GM20431 (cell line): ENCODE measurements around the gene TMEM255A.
"Not testable (repeated sequence)": the region's sequence is repeated elsewhere in the genome, so short reads cannot be mapped to it uniquely, and the experiment has no call there.

Experiments used
- in situ Hi-C: fragments of 300-500 bp; cut with MseI, MboI; formaldehyde crosslinking; loops from one replicate; pipeline ENCODE4 v1.15.0; 2020; ENCODE audit warnings: low sequenced_read_pairs; ENCODE audit not compliant: unreplicated experiment

Gene TMEM255A

DNA sequence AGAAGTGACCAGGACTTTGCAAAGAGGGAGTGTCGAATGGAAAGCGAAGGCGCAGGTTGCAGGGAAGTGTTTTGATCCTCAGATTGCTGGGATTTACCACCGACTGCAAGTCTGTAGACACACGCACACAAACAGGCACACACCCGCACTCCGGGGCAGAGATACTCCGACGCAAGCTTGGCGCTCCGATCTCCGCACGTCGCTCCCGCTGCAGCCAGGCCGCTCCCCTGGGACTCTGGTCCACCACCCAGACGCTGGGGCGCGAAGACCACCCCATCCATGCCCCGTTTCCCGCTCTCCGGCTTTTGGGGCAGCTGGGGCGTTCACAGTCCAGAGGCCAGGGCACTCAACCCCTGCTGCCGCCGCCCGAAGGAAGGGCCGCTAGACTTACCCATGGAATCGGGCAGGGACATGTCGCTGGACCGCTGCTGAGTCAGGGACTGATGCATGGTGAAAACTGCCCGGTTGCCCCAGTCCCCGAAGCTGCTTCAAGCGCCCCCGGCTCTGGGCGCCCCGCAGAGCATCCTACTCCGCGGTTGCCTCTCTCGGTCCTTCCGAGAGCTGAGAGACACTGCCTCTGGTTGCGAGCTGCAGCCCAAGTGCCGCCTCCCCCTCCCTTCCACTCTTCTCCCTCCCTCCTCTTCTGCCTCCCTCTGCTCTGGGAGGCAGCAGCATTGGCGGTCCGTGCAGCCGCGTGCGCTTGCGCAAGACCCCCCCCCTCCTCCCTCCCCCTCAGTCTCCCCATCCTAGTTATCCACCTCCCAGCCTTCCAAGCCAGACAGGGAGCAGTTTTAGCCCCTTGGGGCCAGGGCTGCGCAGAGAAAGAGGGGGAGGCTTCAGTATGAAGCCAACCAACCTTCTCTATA, at the start of gene TMEM255A:
Gene TMEM255A (minus strand): TSS at position 601 of the 866 bp plus-strand sequence. CDS start 152 bp downstream, at position 449.
- in situ Hi-C loops, result no loop called here

DNA sequence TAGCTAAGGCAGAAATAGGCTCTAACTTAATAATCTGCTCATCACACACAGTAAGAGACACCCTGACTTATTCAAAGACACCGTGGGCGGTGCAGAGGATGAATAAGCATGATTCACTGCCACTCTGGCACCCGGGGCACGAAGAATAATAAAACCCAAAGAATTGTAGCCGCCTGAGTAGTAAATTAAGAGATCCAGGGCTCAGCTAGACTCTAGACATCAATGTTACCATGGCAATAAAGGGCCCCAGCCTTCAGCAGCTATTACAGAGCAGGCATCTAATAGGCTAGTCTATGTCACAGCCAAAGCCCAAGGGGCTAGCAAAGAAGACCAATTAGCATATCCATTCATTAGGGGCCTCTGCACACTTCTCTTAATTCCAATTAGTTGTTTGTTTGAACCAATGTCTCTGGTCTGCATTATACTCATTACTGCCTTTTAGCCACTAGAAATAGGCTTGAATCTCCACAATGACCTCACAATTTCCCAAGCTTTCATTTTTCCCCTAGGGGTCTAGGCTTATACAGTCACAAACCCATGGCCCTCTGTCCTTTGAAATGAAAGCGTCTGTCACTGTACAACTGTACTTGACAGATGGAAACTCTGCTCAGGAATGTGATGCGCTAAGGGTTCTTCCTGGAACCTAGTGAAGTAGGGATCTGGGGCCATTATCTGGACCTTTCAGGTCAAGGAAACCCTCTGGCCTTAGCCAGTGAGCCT, 47.6 kb upstream of the TMEM255A start:
- in situ Hi-C loops, result no loop called here

DNA sequence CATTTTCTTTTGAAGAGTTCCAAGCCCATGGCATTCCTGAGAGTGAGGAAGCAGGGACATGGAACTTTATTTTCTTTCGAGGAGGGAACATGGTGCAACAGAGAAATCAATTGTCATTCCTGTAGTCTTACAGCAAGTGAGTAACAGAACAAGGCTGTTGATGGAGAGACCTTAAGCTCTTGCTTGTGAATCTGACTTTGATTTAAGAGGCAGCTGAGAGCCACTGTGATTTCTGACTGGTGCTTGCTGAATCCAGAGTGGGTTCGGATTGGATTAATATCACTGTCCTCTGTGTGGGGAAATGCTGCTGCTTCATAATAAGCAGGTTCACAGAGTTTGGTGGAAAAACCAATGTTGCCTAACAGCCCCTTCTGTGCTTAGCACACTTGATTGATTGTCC, 45.9 kb upstream of the TMEM255A start:
- in situ Hi-C loops, result no loop called here

DNA sequence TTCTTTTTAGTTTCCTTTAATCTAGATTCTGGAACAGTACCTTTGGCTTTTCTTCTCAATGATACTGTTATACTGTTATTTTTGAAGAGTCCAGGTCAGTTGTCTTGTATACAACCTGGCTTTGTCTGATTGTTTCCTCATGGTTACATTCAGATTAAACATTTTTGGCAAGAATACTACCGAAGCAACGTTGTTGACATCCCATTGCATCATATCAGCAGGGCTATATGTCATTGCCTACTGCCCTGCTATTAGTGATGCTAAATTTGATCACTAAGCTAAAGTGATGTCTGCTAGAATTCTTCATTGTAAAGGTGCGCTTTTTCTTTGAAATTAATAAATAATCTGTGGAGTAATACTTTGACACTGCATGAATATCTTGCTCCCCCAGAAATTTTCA, 44.8 kb upstream of the TMEM255A start:
- in situ Hi-C loops, result no loop called here

DNA sequence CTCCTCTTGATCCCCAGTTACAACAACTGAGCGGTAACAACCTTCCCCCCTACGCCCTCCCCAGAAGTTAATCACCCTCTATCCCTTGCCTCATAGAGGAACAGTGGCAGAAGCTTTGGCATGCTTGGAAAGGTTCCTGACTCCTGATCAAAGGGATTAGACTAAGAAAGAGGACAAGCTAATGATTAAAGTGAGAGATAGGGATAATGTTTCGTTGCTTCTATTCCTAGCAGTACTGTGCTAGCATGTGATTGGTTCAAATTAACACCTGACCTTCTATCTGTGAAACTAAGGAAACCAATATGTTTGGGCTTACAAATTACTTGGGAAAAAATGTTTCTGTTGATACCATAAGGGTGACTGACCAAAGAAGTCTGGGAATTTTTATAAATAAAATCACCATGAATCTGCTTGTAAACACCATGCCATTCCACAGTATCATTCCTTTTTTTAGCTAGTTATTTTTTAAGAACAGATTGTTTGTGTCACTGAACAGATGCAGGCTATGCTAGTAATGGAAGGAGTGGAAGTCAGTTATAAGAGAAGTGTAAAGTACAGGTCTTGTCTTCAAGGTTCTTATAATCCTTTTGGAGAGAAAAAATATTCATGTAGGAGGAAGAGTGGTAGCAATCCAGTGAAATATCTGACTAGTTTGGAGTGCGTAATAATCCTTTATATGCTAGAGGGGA, 39.3 kb upstream of the TMEM255A start:
- in situ Hi-C loops, result no loop called here

DNA sequence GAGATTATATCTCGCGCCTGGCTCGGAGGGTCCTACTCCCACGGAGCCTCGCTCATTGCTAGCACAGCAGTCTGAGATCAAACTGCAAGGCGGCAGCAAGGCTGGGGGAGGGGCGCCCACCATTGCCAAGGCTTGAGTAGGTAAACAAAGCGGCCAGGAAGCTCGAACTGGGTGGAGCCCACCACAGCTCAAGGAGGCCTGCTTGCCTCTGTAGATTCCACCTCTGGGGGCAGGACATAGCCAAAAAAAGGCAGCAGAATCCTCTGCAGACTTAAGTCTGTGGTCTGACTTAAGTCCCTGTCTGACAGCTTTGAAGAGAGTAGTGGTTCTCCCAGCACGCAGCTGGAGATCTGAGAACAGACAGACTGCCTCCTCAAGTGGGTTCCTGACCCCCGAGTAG, 33.3 kb upstream of the TMEM255A start:
- in situ Hi-C loops, result not testable (repeated sequence)

DNA sequence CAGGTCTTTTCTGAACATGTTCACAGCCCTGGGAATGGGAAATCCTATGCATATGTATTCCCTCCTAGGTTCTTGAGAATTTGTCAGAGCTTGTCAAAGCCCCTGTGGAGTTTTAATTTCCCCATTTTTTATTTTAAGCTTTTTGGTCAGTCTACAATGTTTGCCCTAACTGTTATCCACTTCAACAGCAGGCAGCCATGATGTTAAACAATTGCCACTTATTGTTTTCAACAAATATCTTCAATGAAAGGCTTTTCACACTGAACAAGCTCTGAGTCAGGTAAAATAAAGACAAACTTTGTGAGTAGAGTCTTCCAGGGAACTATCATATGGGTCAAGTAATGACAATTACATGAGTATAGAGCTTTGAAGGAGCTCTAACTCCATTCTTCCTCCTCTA, 25.6 kb upstream of the TMEM255A start:
- in situ Hi-C loops, result no loop called here

DNA sequence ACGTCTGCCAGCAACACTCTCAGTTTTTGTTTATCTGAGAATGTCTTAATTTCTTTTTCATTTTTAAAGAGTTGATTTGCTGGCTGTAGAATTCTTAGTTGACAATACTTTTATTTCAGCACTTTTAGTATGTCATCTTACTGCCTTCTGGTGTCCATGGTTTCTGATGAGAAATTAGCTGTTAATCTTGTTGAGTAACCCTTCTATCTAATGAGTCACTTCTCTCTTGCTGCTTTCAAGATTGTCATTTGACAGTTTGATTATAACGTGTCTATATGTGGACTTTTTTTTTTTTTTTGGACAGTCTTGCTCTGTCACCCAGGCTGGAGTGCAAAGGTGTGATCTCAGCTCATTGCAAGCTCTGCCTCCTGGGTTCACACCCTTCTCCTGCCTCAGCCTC, 24.0 kb upstream of the TMEM255A start:
- in situ Hi-C loops, result no loop called here

DNA sequence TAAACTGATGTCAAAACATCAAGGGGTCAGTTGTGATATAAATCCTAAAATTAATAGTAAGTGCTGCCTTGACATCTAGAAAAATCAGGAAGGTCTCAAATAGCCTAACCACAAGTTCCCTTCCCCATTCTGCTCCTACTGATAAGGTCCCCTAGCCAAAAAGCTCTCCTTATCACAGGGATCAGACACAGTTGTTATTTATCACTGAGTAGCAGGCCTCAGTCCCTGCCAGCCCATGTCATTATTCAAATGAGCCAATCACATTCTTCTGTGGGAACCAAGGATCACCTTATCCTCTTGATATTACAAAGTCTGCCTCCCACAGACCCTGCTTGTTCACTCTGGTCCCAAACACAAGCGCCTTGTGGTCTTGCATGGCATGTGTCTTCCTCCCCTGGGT, 23.3 kb upstream of the TMEM255A start:
- in situ Hi-C loops, result no loop called here

DNA sequence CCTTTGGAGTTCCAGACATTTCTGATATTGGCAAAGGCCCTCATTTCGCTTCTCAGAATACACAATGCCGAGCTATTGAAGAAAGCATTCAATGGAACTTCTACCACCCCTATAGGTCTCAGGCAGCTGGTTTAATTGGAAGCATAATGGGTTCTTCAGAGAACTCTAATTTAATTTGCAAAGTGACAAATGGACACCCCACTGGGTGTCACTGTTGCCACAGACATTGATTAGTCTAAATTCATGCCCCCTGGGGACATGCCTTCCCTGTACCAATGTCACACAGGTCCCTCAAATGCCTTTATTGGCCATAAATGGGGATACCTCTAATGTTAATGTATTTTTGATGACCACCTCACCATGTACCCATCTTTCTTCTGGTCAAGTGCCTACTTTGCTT, 22.9 kb upstream of the TMEM255A start:
- in situ Hi-C loops, result no loop called here

DNA sequence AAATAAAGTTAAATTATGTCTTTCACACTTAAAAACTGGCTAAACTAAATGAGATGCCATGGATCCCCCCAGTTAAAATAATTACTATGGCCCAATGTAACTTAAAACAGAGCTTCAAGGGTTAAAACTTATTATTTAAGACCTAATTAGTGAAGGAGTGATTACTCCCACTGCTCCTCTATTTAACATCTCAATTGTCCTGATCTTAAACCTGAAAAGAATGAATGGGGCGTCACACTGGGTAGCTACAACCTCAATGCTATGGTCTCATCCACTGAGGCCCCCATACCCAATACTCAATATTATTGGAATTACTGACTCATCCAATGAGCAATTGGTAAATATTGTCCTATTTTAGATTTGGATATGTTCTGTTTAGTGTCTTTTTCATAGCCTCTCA, 21.1 kb upstream of the TMEM255A start:
- in situ Hi-C loops, result no loop called here

DNA sequence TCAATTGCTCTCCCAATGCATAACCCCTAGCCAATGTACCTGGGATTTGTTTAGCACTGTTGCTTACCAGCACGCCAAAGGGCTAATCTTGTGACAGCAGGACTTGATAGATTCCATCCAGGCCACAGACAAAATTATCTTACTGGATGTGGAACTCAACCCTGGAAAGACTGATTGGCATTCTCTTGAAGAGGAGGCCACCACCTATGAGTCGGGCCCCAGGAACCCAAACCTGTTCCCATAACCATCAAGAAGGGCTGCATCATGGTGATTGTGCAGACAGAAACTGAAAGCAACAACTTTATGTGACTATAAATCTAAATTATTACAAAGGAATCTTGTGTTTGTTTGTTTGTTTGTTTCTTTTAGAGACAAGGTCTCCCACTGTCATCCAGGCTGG, 19.9 kb upstream of the TMEM255A start:
- in situ Hi-C loops, result no loop called here

DNA sequence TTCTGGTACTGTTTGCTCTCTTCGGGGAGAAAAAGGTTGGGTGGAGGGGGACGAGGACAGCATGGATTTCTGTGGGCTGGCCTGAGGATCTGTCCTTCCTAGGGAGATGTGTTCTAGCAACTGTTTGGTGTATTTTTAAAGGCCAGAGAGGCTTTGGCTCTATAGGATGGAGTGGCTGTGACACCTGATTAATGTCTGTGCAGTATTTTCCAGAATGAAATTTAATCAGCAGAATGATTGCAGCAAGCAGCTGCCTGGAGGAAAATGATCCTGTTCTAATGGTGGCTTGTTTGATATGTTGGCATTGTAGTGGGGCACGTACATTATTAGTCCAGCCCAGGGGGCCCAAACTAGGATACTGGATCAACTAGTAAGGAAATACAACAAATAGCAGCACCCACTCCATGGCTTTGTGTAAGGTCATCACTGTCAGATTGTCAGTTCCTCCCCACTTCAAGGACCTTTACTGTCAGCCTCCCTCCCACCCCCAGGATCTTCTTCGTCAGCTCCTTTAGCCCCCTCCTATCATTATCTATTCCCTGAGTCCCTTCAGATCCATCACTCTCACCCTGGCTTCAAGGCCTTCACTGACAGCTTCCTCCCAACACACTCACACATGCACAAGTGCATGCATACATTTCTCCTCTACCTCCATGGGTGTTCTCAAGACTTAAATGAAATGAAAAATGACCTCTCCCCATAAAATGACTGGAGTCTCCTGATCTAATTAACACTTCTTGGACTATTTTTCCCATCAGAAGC, 10.4 kb upstream of the TMEM255A start:
- in situ Hi-C loops, result no loop called here

DNA sequence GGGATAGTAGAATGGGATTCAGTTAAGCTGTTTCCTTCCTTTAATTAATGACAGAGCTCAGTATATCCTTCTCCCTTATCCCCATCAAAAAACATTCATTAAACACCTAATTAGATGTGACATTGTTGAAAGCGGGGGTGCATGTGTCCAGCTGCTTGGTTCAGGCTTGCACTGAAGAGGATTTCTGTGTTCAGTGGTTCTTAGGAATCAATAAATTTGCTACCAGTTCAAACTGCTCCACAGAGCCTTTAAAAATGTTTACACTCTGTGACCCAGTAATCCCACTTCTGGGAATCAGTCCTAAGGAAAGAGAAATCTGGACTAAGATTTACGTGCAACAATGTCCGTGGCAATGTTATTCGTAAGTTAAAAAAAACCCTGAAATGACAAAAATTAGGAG, 7.2 kb upstream of the TMEM255A start:
- in situ Hi-C loops, result no loop called here

DNA sequence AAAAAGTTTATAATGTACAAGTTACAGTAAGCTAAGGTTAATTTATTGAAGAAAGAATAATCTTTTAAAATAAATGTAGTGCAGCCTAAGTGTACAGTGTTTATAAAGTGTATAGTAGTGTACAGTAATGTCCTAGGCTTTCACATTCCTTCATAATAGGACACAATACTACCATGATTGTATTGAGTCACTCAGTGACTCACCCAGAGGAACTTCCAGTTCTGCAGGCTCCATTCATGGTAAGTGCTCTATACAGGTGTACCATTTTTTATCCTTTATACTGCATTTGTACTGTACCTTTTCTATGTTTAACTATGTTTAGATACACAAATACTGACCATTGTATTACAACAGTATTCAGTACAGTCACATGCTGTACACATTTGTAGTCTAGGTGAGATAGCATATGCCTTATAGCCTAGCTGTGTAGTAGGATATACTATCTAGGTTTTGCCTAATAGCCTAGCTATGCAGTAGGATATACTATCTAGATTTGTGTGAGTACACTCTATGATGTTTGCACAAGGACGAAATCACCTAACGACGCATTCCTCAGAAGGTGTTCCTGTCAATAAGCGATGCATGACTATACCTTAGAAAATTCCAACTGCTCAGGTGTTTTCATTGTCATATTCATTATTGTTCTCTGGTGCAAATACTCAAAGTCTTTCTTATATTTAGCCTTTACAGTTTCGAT, 5.5 kb upstream of the TMEM255A start:
- in situ Hi-C loops, result no loop called here

DNA sequence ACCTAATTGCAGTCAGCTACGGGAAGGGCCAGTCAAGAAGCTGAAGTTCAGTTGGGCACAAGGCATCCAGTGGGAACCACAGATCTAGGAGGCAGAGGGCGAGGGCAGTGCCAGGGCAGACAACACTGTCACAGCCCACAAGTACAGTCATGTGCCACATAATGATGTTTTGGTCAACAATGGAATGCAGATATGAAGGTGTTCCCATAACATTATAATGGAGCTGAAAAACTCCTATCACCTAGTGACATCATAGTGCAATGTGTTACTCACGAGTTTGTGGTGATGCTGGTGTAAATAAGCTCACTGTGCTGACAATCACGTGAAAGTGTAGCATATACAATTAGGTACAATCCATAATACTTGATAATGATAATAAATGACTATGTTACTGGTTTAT, 4.5 kb upstream of the TMEM255A start:
- in situ Hi-C loops, result no loop called here

DNA sequence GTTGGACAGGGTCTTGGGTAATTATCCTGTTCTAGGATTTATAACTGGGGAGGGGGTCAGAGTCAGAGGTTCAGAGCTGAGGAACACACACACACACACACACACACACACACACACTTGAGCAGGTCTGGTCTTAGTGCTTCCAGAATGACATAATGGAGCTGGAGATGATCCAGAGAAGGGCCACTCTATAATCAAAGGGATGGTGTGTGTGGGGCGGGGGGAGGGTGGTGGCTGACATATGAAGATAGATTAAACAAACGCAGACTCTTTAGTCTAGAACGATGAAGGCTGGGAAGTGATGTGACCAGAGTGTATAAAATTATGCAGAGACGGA, 434 bp upstream of the TMEM255A start:
- in situ Hi-C loops, result no loop called here

DNA sequence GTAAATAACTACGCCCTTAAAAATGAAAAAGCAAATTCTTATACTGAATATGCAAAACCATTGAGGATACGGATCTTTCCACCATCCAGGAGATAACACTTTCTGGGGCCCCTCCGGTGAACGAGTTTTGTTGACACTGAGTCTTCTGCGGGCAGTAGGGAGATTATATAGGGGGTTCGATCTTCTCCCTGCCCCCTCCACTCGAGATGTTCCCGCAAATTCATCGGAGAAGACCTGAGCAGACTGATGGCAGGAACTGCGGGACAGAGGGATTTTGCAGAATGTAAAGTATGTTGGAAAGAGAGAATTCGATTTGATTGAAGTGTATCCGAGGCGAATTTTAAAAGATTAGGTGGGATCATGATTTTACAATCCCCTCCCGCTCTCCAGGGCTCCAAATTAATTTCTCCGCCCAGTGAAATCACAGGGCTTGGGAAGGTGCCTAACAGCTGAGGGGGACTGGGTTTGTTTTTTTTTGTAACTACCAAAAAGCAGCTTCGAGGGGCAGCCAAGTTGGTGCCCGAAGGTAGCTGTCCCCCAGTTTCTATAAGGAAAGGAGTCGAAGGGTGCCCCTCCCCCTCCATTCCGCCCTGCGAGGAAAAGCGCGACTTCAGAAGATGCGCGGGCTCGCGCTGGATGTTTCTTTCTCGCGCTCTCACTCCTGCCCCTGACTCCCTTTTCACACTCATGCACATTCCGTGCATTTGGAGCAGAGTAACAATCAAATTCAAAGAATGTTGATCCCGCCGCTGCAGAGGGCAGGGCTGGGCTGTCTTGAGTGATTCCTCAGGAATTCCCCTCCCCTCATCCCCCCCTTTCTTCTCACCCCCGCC, 1.2 kb downstream of the TMEM255A start:
- in situ Hi-C loops, result no loop called here
